ENCODE results near the gene COL24A1.

GRCh38 chr1:85911742-85912141 is 244.8 kb downstream of the COL24A1 start:
- TF ChIP-seq CTCF (optimal IDR thresholded peaks at IDR 0.05 in 1 of 3, IDR thresholded peaks at IDR 0.05 in 1 of 3, conservative IDR thresholded peaks at IDR 0.05 in 1 of 3; ENCODE audit: extremely low read depth in 1 of 3, insufficient read depth in 2 of 3, low read length in 3 of 3), result peak; percentile 7 to 25 (median 22)
- no peak for TF ChIP-seq EZH2 (IDR thresholded peaks at IDR 0.05; ENCODE audit: low read length)

Measured in keratinocyte (primary cell).